GM12864 (cell line): ENCODE measurements around the gene PRKCD.

Source experiments
- DNase-seq: peaks from one replicate; pipeline ENCODE4 v3.0.0-alpha.2; 2011; ENCODE audit warnings: low read depth
- H3K4me3 ChIP-seq: 2 replicates; pipeline ENCODE4 v1.5.1; 2011; ENCODE audit warnings: mild to moderate bottlenecking, low read depth, low read length, control low read depth
- CTCF ChIP-seq: IDR thresholded peaks from 2 replicates; pipeline ENCODE4 v1.5.1; 2011; ENCODE audit warnings: low read depth, mild to moderate bottlenecking, moderate library complexity, low read length, control low read depth, inconsistent platforms; ENCODE audit errors: missing control alignments

PRKCD gene

GRCh38 chr3:53161820-53162671 lies 1.0 kb downstream of the PRKCD start:
- DNase-seq, result no peak
- no peak for TF ChIP-seq CTCF
- peak overlapping the region; percentile 65 for H3K4me3 ChIP-seq

GRCh38 chr3:53162672-53163443 lies 1.8 kb downstream of the PRKCD start:
- DNase-seq, result no peak
- peak overlapping the region; percentile 65 for H3K4me3 ChIP-seq
- no peak for TF ChIP-seq CTCF

- H3K4me3 ChIP-seq, result peak overlapping the region; percentile 65
- no peak for TF ChIP-seq CTCF
- no peak for DNase-seq
Observed at GRCh38 chr3:53163444-53164387, 2.7 kb downstream of the PRKCD start.

- no peak for TF ChIP-seq CTCF
- no peak for DNase-seq
- no peak overlapping the region; the same call in 1 of the 2 replicates for H3K4me3 ChIP-seq
Observed at GRCh38 chr3:53164911-53165310, 3.9 kb downstream of the PRKCD start.

- DNase-seq, result no peak
- peak overlapping the region; percentile 42; the same call in 1 of the 2 replicates for H3K4me3 ChIP-seq
- no peak for TF ChIP-seq CTCF
Observed at GRCh38 chr3:53166206-53166605, 5.2 kb downstream of the PRKCD start.

- H3K4me3 ChIP-seq, result peak overlapping the region; percentile 42
- no peak for TF ChIP-seq CTCF
- no peak for DNase-seq
Observed at GRCh38 chr3:53166781-53167291, 5.8 kb downstream of the PRKCD start.
